Measurements from ENCODE around the gene FOXRED1.

Gene FOXRED1

GRCh38 chr11:126268708-126269579 is at the start of gene FOXRED1, which contains the start of gene SRPRA:
FOXRED1 (plus strand) TSS chr11:126269154; CDS start chr11:126269207, 53 bp downstream.
SRPRA (minus strand) TSS chr11:126268895; CDS start chr11:126268804, 91 bp downstream.
- Histone ChIP-seq H3K9ac (ENCODE audit: insufficient read length) (peak within 1 kb of the TSS; percentile 90), H3K4me3 (peak within 1 kb of the TSS; percentile 85), H3K9me3 (ENCODE audit: low read depth, low read length) (no peaks in the 10 kb centered on the region), H3K36me3 (ENCODE audit: insufficient read depth, low read length) (peaks cover 39% of the 10 kb centered on the region), H3K27ac (peak within 1 kb of the TSS; percentile 67)
- DNase-seq (ENCODE audit: low read depth, low spot score): peak; percentile 87
- TF ChIP-seq POLR2AphosphoS5 (IDR thresholded peaks at IDR 0.05; ENCODE audit: borderline replicate concordance, low read depth, low read length) (peak; percentile 83), FOXP2 (optimal IDR thresholded peaks at IDR 0.05; ENCODE audit: control extremely low read depth, extremely low read length, insufficient read depth) (no peak)

- no peak overlapping the region for H3K27ac ChIP-seq
- TF ChIP-seq POLR2AphosphoS5 (IDR thresholded peaks at IDR 0.05; ENCODE audit: borderline replicate concordance, low read depth, low read length) (no peak), EZH2 (IDR thresholded peaks at IDR 0.05) (no peak), FOXP2 (optimal IDR thresholded peaks at IDR 0.05; ENCODE audit: control extremely low read depth, extremely low read length, insufficient read depth) (no peak)
- H3K9me3 ChIP-seq (ENCODE audit: low read depth, low read length): no peaks in the 10 kb centered on the region
- H3K4me3 ChIP-seq: no peak overlapping the region
- no peaks in the 10 kb centered on the region for H3K36me3 ChIP-seq (ENCODE audit: insufficient read depth, low read length)
- DNase-seq (ENCODE audit: low read depth, low spot score): no peak
- H3K9ac ChIP-seq (ENCODE audit: insufficient read length): no peak overlapping the region
These were observed 49.4 kb upstream of the FOXRED1 start for GRCh38 chr11:126219547-126219946.

- no peak overlapping the region for H3K4me3 ChIP-seq
- TF ChIP-seq POLR2AphosphoS5 (IDR thresholded peaks at IDR 0.05; ENCODE audit: borderline replicate concordance, low read depth, low read length) (no peak), EZH2 (IDR thresholded peaks at IDR 0.05) (no peak), FOXP2 (optimal IDR thresholded peaks at IDR 0.05; ENCODE audit: control extremely low read depth, extremely low read length, insufficient read depth) (no peak)
These were observed 44.2 kb upstream of the FOXRED1 start for GRCh38 chr11:126224647-126225294.

GRCh38 chr11:126225295-126225665 is 43.7 kb upstream of the FOXRED1 start:
- H3K4me3 ChIP-seq: no peak overlapping the region
- TF ChIP-seq POLR2AphosphoS5 (IDR thresholded peaks at IDR 0.05; ENCODE audit: borderline replicate concordance, low read depth, low read length) (no peak), EZH2 (IDR thresholded peaks at IDR 0.05) (no peak), FOXP2 (optimal IDR thresholded peaks at IDR 0.05; ENCODE audit: control extremely low read depth, extremely low read length, insufficient read depth) (no peak)
- H3K36me3 ChIP-seq (ENCODE audit: insufficient read depth, low read length): 0 out of 2 replicates have a peak, but pooled peaks cover 4% of the 10 kb centered on the region
- H3K9ac ChIP-seq (ENCODE audit: insufficient read length): no peak overlapping the region
- DNase-seq (ENCODE audit: low read depth, low spot score): no peak
- no peaks in the 10 kb centered on the region for H3K9me3 ChIP-seq (ENCODE audit: low read depth, low read length)
- H3K27ac ChIP-seq: no peak overlapping the region

More at GRCh38 chr11:126224647-126225294, 44.2 kb upstream of the FOXRED1 start:
- H3K27ac ChIP-seq: no peak overlapping the region
- H3K9me3 ChIP-seq (ENCODE audit: low read depth, low read length): no peaks in the 10 kb centered on the region
- H3K36me3 ChIP-seq (ENCODE audit: insufficient read depth, low read length): no peaks in the 10 kb centered on the region
- H3K9ac ChIP-seq (ENCODE audit: insufficient read length): no peak overlapping the region
- DNase-seq (ENCODE audit: low read depth, low spot score): no peak

- H3K9me3 ChIP-seq (ENCODE audit: low read depth, low read length): no peaks in the 10 kb centered on the region
- no peak for TF ChIP-seq FOXP2 (optimal IDR thresholded peaks at IDR 0.05; ENCODE audit: control extremely low read depth, extremely low read length, insufficient read depth)
- no peak for TF ChIP-seq POLR2AphosphoS5 (IDR thresholded peaks at IDR 0.05; ENCODE audit: borderline replicate concordance, low read depth, low read length)
- no peak for TF ChIP-seq EZH2 (IDR thresholded peaks at IDR 0.05)
- DNase-seq (ENCODE audit: low read depth, low spot score): no peak
- H3K27ac ChIP-seq: no peak overlapping the region
- H3K4me3 ChIP-seq: no peak overlapping the region
- no peak overlapping the region for H3K9ac ChIP-seq (ENCODE audit: insufficient read length)
- H3K36me3 ChIP-seq (ENCODE audit: insufficient read depth, low read length): 0 out of 2 replicates have a peak, but pooled peaks cover 4% of the 10 kb centered on the region
These were observed 42.4 kb upstream of the FOXRED1 start for GRCh38 chr11:126226334-126227084.

- Histone ChIP-seq H3K9ac (ENCODE audit: insufficient read length) (no peak overlapping the region), H3K9me3 (ENCODE audit: low read depth, low read length) (no peaks in the 10 kb centered on the region), H3K27ac (no peak overlapping the region), H3K36me3 (ENCODE audit: insufficient read depth, low read length) (0 out of 2 replicates have a peak, but pooled peaks cover 4% of the 10 kb centered on the region), H3K4me3 (no peak overlapping the region)
- TF ChIP-seq FOXP2 (optimal IDR thresholded peaks at IDR 0.05; ENCODE audit: control extremely low read depth, extremely low read length, insufficient read depth): no peak
- no peak for TF ChIP-seq POLR2AphosphoS5 (IDR thresholded peaks at IDR 0.05; ENCODE audit: borderline replicate concordance, low read depth, low read length)
- no peak for TF ChIP-seq EZH2 (IDR thresholded peaks at IDR 0.05)
- DNase-seq (ENCODE audit: low read depth, low spot score): no peak
These were observed 39.0 kb upstream of the FOXRED1 start for GRCh38 chr11:126229858-126230540.

- H3K36me3 ChIP-seq (ENCODE audit: insufficient read depth, low read length): 0 out of 2 replicates have a peak, but pooled peaks cover 13% of the 10 kb centered on the region
- TF ChIP-seq FOXP2 (optimal IDR thresholded peaks at IDR 0.05; ENCODE audit: control extremely low read depth, extremely low read length, insufficient read depth) (no peak), EZH2 (IDR thresholded peaks at IDR 0.05) (no peak), POLR2AphosphoS5 (IDR thresholded peaks at IDR 0.05; ENCODE audit: borderline replicate concordance, low read depth, low read length) (no peak)
- DNase-seq (ENCODE audit: low read depth, low spot score): no peak
- H3K27ac ChIP-seq: peak overlapping the region; percentile 36
- H3K9me3 ChIP-seq (ENCODE audit: low read depth, low read length): no peaks in the 10 kb centered on the region
- no peak overlapping the region for H3K9ac ChIP-seq (ENCODE audit: insufficient read length)
- no peak overlapping the region for H3K4me3 ChIP-seq
These were observed 37.1 kb upstream of the FOXRED1 start for GRCh38 chr11:126231725-126232459.
